Smooth muscle cell (in vitro differentiated cells): ENCODE data around the gene KIFC1. TPM values are rescaled to one million over a fixed set of nuclear protein-coding genes. Genes with fewer than 3 reads are reported as not detected.

Source experiments
- DNase-seq: peaks from one replicate; lab custom pipeline; 2025; ENCODE audit not compliant: unreplicated experiment; lab: John Stamatoyannopoulos, UW
- H2AFZ ChIP-seq: fragments of 200-600 bp; sonication (generic); 2 replicates; pipeline ENCODE4 v1.6.0; 2016; ENCODE audit warnings: antibody characterized with exemption, low read depth, mild to moderate bottlenecking
- H3F3A ChIP-seq: fragments of 200-600 bp; sonication (generic); 2 replicates; pipeline ENCODE4 v1.6.0; 2017; ENCODE audit warnings: antibody characterized with exemption, low read depth
- H3K27ac ChIP-seq: fragments of 200-600 bp; sonication (generic); 2 replicates; pipeline ENCODE4 v1.5.1; 2016; ENCODE audit warnings: low read depth, mild to moderate bottlenecking
- H3K27me3 ChIP-seq: fragments of 200-600 bp; sonication (generic); 2 replicates; pipeline ENCODE4 v1.6.1; 2016; ENCODE audit warnings: low read depth, mild to moderate bottlenecking
- H3K36me3 ChIP-seq: fragments of 200-600 bp; sonication (generic); 2 replicates; pipeline ENCODE4 v1.5.1; 2016; ENCODE audit warnings: low read depth
- H3K4me1 ChIP-seq: fragments of 200-600 bp; sonication (generic); 2 replicates; pipeline ENCODE4 v1.5.1; 2016; ENCODE audit warnings: low read depth
- H3K4me2 ChIP-seq: fragments of 200-600 bp; sonication (generic); 2 replicates; pipeline ENCODE4 v1.6.0; 2016; ENCODE audit warnings: mild to moderate bottlenecking
- H3K4me3 ChIP-seq: fragments of 200-600 bp; sonication (generic); 2 replicates; pipeline ENCODE4 v1.5.1; 2016; ENCODE audit warnings: mild to moderate bottlenecking
- H3K79me2 ChIP-seq: fragments of 200-600 bp; sonication (generic); 2 replicates; pipeline ENCODE4 v1.6.0; 2016; ENCODE audit warnings: low read depth, mild to moderate bottlenecking
- H3K9ac ChIP-seq: fragments of 200-600 bp; sonication (generic); 2 replicates; pipeline ENCODE4 v1.6.0; 2016; ENCODE audit warnings: low read depth
- H3K9me3 ChIP-seq: fragments of 200-600 bp; sonication (generic); replicated peaks from 2 replicates; pipeline ENCODE4 v1.5.1; 2016; ENCODE audit warnings: low read depth
- H4K20me1 ChIP-seq: fragments of 200-600 bp; sonication (generic); 2 replicates; pipeline ENCODE4 v1.6.0; 2016; ENCODE audit warnings: low read depth
- WGBS: methylation state at CpG from one replicate; pipeline ENCODE4 v1.1.7; 2016; ENCODE audit warnings: low lambda C conversion rate; 5-methylcytosine and 5-hydroxymethylcytosine counted together
- polyA plus RNA-seq: library from polyadenylated mRNA; unstranded; fragments of >200 nt; fragmentation: Nextera tagmentation; extraction: Ambion mirVana; gene quantifications from 2 replicates; pipeline ENCODE4 v1.2.1, GENCODE V29; 2016
- total RNA-seq: library from RNA; depleted of rRNA; stranded (reverse); fragments of >200 nt; gene quantifications from 2 replicates; pipeline ENCODE4 v1.2.3, GENCODE V29; 2014
- TF ChIP-seq, protein P1 (sequence below): fragments of 200-600 bp; sonication (generic); IDR thresholded peaks from 2 replicates; pipeline ENCODE4 v1.5.1; 2017; ENCODE audit warnings: borderline replicate concordance, mild to moderate bottlenecking, antibody characterized with exemption; ENCODE audit not compliant: insufficient read depth, poor library complexity, severe bottlenecking

Gene KIFC1
- total and polyA plus RNA-seq, 2 experiments from 2014 or later, result 8.8 to 12.0 TPM

- H2AFZ ChIP-seq, result peak overlapping the region; percentile 42
- DNase-seq, result no peak
- H3K79me2 ChIP-seq, result no peaks in the 10 kb centered on the region
- H3K9ac ChIP-seq, result no peak overlapping the region
- no peak overlapping the region for H3K4me2 ChIP-seq
- no peaks in the 10 kb centered on the region for H3K4me1 ChIP-seq
- H4K20me1 ChIP-seq, result no peaks in the 10 kb centered on the region
- no peaks in the 10 kb centered on the region for H3K36me3 ChIP-seq
- no peak overlapping the region for H3K27ac ChIP-seq
- no peak overlapping the region for H3K4me3 ChIP-seq
- no peaks in the 10 kb centered on the region for H3F3A ChIP-seq
- no peaks in the 10 kb centered on the region for H3K27me3 ChIP-seq
- no peaks in the 10 kb centered on the region for H3K9me3 ChIP-seq
- WGBS, result 31% methylated on average over 4 of the region's 4 CpGs
- TF ChIP-seq, protein P1, sequence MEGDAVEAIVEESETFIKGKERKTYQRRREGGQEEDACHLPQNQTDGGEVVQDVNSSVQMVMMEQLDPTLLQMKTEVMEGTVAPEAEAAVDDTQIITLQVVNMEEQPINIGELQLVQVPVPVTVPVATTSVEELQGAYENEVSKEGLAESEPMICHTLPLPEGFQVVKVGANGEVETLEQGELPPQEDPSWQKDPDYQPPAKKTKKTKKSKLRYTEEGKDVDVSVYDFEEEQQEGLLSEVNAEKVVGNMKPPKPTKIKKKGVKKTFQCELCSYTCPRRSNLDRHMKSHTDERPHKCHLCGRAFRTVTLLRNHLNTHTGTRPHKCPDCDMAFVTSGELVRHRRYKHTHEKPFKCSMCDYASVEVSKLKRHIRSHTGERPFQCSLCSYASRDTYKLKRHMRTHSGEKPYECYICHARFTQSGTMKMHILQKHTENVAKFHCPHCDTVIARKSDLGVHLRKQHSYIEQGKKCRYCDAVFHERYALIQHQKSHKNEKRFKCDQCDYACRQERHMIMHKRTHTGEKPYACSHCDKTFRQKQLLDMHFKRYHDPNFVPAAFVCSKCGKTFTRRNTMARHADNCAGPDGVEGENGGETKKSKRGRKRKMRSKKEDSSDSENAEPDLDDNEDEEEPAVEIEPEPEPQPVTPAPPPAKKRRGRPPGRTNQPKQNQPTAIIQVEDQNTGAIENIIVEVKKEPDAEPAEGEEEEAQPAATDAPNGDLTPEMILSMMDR, result peak; percentile 38
Observed at GRCh38 chr6:33384581-33385020, 7.0 kb upstream of the KIFC1 start.

- WGBS, result 97% methylated on average over 2 of the region's 2 CpGs
- H3K27ac ChIP-seq, result no peak overlapping the region
Observed at GRCh38 chr6:33390173-33390572, 1.4 kb upstream of the KIFC1 start.

GRCh38 chr6:33390767-33391277, 801 bp upstream of the KIFC1 start:
- no peaks in the 10 kb centered on the region for H3K9me3 ChIP-seq
- peaks cover 9% of the 10 kb centered on the region for H3K4me1 ChIP-seq
- H3K36me3 ChIP-seq, result no peaks in the 10 kb centered on the region
- H3K79me2 ChIP-seq, result peaks cover 36% of the 10 kb centered on the region
- H3K27me3 ChIP-seq, result no peaks in the 10 kb centered on the region
- H3F3A ChIP-seq, result peaks cover 11% of the 10 kb centered on the region
- no peak for DNase-seq
- no peak overlapping the region for H3K4me3 ChIP-seq
- peak overlapping the region; percentile 65 for H3K9ac ChIP-seq
- 69% methylated on average over 9 of the region's 9 CpGs for WGBS
- peak overlapping the region; percentile 66 for H2AFZ ChIP-seq
- H3K27ac ChIP-seq, result peak overlapping the region; percentile 88
- no peaks in the 10 kb centered on the region for H4K20me1 ChIP-seq
- TF ChIP-seq, protein P1, result no peak
- H3K4me2 ChIP-seq, result peak overlapping the region; percentile 76

More at GRCh38 chr6:33390173-33390572, 1.4 kb upstream of the KIFC1 start:
- H3K27me3 ChIP-seq, result no peaks in the 10 kb centered on the region
- H2AFZ ChIP-seq, result peak overlapping the region; percentile 66
- H3K9ac ChIP-seq, result no peak overlapping the region
- no peaks in the 10 kb centered on the region for H4K20me1 ChIP-seq
- peaks cover 9% of the 10 kb centered on the region for H3K4me1 ChIP-seq
- no peak for DNase-seq
- TF ChIP-seq, protein P1, result no peak
- H3F3A ChIP-seq, result peaks cover 11% of the 10 kb centered on the region
- no peaks in the 10 kb centered on the region for H3K36me3 ChIP-seq
- H3K79me2 ChIP-seq, result peaks cover 30% of the 10 kb centered on the region
- no peaks in the 10 kb centered on the region for H3K9me3 ChIP-seq
- H3K4me2 ChIP-seq, result no peak overlapping the region
- H3K4me3 ChIP-seq, result no peak overlapping the region
